Fibroblast of the aortic adventitia (primary cell): ENCODE measurements around the gene PRKCD. TPM values are rescaled to one million over a fixed set of nuclear protein-coding genes. Genes with fewer than 3 reads are reported as not detected.

Source experiments
- DNase-seq: peaks from one replicate; pipeline ENCODE4 v3.0.0-alpha.2; 2010; ENCODE audit warnings: low read depth
- H3K4me3 ChIP-seq: 2 replicates; pipeline ENCODE4 v1.5.1; 2011; ENCODE audit warnings: low read depth, mild to moderate bottlenecking, control low read depth, low read length, moderate library complexity
- CTCF ChIP-seq: IDR thresholded peaks from 2 replicates; pipeline ENCODE4 v1.5.1; 2011; ENCODE audit warnings: mild to moderate bottlenecking, low read length, control low read depth, inconsistent platforms; ENCODE audit not compliant: insufficient read depth
- total RNA-seq: library from RNA; depleted of rRNA; stranded (reverse); fragments of >200 nt; gene quantifications from 2 replicates; pipeline ENCODE4 v1.2.3, GENCODE V29; 2012; ENCODE audit warnings: low replicate concordance

The PRKCD gene
- total RNA-seq, 1 donor: 2.9 TPM

- H3K4me3 ChIP-seq: no peak overlapping the region
- TF ChIP-seq CTCF: no peak
- DNase-seq: no peak
Measured at GRCh38 chr3:53156368-53156834, 4.6 kb upstream of the PRKCD start.

DNA sequence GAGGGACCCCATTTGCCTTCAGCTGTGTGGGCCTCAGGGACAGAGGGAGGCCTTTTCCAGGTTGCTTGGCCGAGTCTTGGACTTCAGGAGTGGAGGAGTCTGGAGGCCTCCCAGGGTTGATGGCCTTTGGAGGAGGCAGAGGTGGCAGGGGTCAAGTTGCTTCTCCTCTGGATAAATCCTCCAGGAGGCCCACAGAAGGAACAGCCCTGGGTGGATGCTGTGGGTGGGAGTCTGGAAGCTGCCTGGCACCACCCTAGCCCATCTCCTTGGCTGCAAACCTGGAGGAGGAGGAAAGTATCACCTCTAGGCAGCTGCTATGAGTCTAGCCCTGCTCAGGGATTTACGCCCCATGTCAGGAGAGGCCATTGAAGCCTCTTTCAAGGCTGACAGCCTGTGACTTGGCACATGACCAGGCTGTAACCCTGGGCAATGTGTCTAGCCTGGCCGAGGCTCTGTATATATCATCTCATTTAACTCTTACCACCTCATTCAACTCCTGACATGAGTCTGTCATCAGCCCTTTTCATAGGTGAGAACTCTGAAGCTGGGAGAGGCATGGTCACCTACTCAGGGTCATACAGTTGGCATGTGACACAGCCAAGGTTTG lies 2.9 kb upstream of the PRKCD start:
- TF ChIP-seq CTCF: no peak
- no peak overlapping the region for H3K4me3 ChIP-seq
- DNase-seq: no peak

DNA sequence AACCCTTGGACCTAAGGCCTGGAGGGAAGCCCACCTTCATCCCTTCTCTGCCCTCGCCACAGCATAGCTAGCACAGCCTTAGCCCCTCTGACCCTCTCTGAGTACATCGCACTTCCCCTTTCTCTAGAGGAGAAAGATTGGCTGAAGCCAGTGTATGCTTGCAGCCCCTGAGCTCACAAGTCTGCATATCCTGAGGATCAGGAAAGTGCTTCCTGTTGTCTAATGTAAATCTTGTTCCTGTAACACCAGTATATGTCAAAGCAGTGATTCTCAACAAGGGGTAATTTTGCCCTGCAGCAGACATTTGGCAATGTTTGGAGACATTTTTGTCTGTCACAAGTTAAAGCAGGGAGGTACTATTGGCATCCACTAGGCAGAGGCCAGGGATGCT lies 2.2 kb upstream of the PRKCD start:
- no peak for TF ChIP-seq CTCF
- DNase-seq: no peak
- no peak overlapping the region for H3K4me3 ChIP-seq

DNA sequence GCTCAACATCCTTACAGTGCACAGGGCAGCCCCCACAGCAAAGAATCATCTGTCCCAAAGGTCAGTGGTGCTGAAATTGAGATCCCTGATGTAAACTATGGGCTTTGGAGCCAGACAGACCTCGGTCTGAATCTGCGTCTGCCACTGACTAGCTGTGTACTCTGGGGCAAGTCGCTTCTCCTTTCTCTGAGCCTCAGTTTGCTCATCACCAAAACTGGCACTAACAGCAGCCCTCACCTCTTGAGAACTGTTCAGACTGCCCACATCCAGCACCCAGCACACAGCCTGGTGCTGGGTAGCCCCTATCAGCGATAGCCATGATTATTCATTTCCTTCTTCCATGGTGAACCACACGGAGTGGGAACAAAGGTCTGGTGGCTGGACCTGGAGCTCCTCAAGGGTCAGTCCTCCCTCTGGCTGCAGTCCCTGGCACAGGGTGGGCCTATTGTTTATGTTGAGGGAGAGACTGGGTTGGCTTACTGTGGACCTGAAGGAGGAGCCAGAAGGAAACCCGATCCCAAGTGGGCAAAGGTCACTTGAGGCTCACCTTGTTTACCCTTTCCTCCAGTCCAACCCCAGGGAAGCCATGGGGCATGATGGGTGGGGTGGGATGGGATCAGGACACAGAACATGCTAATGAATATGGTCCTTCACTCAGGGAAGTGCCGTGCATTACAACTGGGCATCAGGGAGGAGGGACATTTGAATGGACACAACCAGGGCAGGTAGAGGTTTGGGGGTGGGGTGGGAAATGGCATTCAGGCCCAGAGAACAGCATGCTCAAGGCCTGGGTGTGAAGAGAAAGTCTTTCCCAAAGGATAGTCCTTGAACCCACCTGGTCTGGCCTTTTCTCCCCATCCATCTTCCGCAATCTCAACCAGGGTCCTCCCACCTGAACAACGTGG lies 1.6 kb upstream of the PRKCD start:
- no peak overlapping the region for H3K4me3 ChIP-seq
- TF ChIP-seq CTCF: no peak
- DNase-seq: peak; percentile 31

GRCh38 chr3:53160061-53160659 lies 849 bp upstream of the PRKCD start:
- no peak for DNase-seq
- H3K4me3 ChIP-seq: peak overlapping the region; percentile 83
- TF ChIP-seq CTCF: no peak

DNA sequence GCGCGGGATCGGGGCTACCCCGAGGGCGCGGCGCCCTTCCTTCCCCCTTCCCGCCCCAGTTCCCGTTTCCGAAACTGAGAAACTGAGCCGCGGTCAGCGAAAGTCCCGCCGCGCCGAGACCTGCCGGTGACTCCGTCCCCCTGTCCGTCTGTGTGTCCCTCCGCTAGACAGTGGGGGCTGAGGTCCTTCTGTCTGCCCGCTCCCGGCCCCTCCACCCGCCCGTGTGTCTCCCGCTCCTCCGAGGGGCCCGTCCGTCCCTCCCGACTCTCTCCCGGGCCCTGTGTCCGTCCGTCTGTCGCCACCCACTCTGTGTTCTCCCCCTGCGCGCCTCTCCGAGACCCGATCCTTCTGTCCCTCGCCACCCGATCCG lies 426 bp downstream of the PRKCD start:
- H3K4me3 ChIP-seq: peak overlapping the region; percentile 83
- no peak for DNase-seq
- no peak for TF ChIP-seq CTCF
